NCI-H1105 (cell line): Measurements from ENCODE around the gene GOLGA8T.
"Not testable (repeated sequence)": the region's sequence is repeated elsewhere in the genome, so short reads cannot be mapped to it uniquely, and the experiment has no call there.

ENCODE experiments used
- DNase-seq: peaks from one replicate; lab custom pipeline; 2025; lab: John Stamatoyannopoulos, UW

GOLGA8T gene, protein sequence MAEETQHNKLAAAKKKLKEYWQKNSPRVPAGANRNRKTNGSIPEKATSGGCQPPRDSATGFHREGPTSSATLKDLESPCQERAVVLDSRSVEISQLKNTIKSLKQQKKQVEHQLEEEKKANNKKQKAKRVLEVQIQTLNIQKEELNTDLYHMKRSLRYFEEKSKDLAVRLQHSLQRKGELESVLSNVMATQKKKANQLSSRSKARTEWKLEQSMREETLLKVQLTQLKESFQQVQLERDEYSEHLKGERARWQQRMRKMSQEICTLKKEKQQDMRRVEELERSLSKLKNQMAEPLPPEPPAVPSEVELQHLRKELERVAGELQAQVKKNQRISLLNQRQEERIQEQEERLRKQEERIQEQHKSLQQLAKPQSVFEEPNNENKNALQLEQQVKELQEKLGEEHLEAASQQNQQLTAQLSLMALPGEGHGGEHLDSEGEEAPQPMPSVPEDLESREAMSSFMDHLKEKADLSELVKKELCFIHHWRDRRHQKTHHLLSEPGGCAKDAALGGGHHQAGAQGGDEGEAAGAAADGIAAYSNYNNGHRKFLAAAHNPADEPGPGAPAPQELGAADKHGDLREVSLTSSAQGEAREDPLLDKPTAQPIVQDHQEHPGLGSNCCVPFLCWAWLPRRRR

GRCh38 chr15:30134751-30135150, at the start of gene GOLGA8T:
GOLGA8T (plus strand) TSS chr15:30135051; CDS start chr15:30135149, 98 bp downstream.
- not testable (repeated sequence) for DNase-seq

DNA sequence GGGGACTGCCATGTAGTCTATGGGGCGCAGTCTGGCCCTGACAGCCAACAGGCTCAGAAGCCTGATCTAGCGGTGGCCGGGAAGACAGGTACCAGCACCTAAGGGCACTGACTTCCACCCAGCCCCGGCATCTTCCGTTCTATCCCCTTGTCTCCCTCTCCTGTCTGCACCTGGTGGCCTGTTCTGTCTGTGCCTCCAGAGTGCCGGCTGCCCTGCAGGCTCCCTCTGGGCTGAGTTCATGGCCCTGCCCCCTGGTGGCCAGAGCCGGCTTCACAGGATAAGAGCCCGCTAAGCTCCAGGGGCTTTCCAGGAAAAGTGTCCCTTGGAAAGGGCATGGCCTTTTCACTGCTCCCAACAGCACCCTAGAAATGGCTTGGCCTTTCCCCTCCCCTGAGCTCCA, 37.0 kb upstream of the GOLGA8T start:
- not testable (repeated sequence) for DNase-seq

DNA sequence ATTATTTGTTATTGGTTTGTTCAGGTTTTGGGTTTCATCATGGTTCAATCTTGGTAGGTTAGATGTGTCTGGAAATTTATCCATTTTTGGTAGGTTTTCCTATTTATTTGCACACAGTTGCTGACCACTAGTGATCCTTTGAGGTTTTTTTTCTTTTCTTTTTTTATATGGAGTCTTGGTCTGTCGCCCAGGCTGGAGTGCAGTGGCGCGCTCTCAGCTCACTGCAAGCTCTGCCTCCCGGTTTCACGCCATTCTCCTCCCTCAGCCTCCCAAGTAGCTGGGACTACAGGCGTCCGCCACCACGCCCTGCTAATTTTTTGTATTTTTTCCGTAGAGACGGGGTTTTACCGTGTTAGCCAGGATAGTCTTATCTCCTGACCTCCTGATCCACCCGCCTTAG, 32.0 kb upstream of the GOLGA8T start:
- not testable (repeated sequence) for DNase-seq

GRCh38 chr15:30103941-30104507, 30.8 kb upstream of the GOLGA8T start:
- DNase-seq = not testable (repeated sequence)

- DNase-seq = not testable (repeated sequence)
Measured at GRCh38 chr15:30110591-30110990, 24.3 kb upstream of the GOLGA8T start.

- not testable (repeated sequence) for DNase-seq
Measured at GRCh38 chr15:30130066-30130465, 4.8 kb upstream of the GOLGA8T start.

GRCh38 chr15:30143246-30143645, 8.4 kb downstream of the GOLGA8T start:
- not testable (repeated sequence) for DNase-seq

DNA sequence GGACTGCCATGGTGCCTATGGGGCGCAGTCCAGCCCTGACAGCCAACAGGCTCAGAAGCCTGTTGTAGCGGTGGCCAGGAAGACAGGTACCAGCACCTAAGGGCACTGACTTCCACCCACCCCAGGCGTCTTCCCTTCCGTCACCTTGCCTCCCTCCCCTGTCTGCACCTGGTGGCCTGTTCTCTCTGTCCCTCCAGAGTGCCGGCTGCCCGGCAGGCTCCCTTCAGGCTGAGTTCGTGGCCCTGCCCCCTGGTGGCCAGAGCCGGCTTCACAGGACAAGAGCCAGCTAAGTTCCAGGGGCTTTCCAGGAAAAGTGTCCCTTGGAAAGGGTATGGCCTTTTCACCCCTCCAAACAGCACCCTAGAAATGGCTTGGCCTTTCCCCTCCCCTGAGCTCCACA, 15.0 kb downstream of the GOLGA8T start:
- not testable (repeated sequence) for DNase-seq

GRCh38 chr15:30162479-30163357, 27.9 kb downstream of the GOLGA8T start:
- not testable (repeated sequence) for DNase-seq

GRCh38 chr15:30163759-30164158, 28.9 kb downstream of the GOLGA8T start:
- not testable (repeated sequence) for DNase-seq

- DNase-seq = not testable (repeated sequence)
Measured at GRCh38 chr15:30164257-30164656, 29.4 kb downstream of the GOLGA8T start.

DNA sequence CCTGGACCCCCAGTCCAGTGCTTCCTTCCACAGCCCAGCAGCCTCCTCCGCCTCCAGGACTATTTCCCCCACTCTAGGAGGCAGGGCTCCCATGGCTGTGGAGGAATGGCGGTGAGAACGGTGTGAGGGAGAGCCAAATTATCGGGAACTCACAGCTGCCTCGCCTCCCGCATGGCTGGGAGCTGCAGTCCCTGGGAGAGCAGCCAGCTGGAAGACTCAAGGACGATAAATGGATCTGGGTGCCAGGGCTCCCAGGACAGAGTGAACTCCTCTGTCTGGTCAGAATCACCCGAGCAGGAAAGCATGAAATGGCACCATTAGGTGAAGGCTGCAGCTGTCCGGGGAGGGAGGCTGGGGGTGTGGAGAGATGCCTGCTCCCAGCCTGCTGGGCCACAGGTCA, 32.6 kb downstream of the GOLGA8T start:
- DNase-seq = not testable (repeated sequence)

- DNase-seq = not testable (repeated sequence)
Measured at GRCh38 chr15:30167886-30168285, 33.0 kb downstream of the GOLGA8T start.

DNA sequence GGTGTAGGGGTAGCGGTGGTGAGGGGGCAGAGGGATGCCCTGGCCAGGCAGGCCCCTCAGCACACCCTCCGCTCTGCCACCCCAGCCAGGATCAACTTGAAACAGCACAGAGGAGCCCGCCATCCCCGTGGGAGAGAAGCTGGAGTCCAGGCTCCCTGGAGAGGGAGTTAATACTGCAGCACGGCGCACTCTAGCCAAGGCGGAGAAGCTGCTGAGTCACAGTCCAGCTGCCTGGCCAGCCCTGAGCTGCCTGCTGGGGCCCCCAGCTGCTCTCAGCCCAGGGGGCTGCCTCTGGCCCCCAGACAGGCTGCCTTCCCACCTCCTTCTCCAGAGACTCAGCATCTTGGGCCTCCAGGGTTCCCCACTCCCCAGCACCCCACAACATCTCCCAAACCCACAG, 36.6 kb downstream of the GOLGA8T start:
- DNase-seq = not testable (repeated sequence)

- not testable (repeated sequence) for DNase-seq
Measured at GRCh38 chr15:30173041-30173608, 38.3 kb downstream of the GOLGA8T start.

DNA sequence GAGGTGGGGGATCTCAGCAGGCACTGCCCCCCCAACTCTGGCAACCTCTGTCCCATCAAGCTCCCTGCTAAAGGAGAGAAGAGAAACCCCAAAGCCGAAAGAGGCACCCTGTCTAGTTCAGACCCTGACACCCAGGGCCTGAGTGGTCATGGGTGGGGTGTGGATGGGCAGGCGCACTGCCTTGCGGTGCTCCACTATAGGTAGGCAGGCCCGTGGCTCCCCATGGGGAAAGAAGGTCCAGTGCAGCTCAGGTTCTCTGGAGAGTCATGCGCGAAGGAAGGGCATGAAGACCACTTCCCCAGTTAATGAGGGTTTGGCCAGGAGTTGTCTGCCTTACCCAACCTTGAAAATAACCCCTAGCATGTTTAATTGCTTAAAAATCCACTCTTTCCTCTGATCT, 40.4 kb downstream of the GOLGA8T start:
- not testable (repeated sequence) for DNase-seq

- not testable (repeated sequence) for DNase-seq
Measured at GRCh38 chr15:30176613-30177012, 41.8 kb downstream of the GOLGA8T start.

GRCh38 chr15:30179814-30180213, 45.0 kb downstream of the GOLGA8T start:
- not testable (repeated sequence) for DNase-seq

GRCh38 chr15:30185495-30185894, 50.6 kb downstream of the GOLGA8T start:
- DNase-seq = not testable (repeated sequence)

GRCh38 chr15:30187429-30187828, 52.6 kb downstream of the GOLGA8T start:
- DNase-seq = not testable (repeated sequence)

DNA sequence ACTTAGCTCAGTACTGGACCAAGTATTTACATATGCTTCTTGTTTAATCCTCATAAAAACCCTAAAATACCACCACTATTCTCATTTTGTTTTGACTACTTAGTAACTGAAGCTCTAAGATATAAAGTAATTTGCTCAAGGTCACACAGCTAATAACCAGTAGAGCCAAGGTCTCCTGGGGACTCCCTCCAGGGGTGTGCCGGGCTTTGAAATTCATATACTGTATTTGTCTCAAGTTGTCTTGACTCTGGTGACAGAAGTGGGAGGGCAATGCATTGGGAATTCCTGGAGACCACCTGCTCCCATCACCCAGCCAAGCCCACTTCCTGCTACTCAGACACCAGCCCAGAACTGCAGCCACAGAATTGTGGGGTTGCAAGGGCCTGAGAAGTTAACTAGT, 54.9 kb downstream of the GOLGA8T start:
- not testable (repeated sequence) for DNase-seq
